Measurements from ENCODE around the gene PAQR9.

Gene PAQR9

GRCh38 chr3:142946861-142947260 lies 16.6 kb downstream of the PAQR9 start:
- Histone ChIP-seq H3K36me3 (ENCODE audit: control insufficient read depth, insufficient read depth, low read length) (no peaks in the 10 kb centered on the region), H3K9me3 (ENCODE audit: control insufficient read depth, insufficient read depth, low read length) (no peaks in the 10 kb centered on the region), H3K27me3 (ENCODE audit: control insufficient read depth, insufficient read depth, low read length) (peaks cover 24% of the 10 kb centered on the region), H3K4me1 (ENCODE audit: control insufficient read depth, insufficient read depth, low read length) (no peaks in the 10 kb centered on the region), H3K4me3 (ENCODE audit: low read depth, low read length) (peak overlapping the region; percentile 38), H3K9ac (ENCODE audit: low read depth, low read length) (no peak overlapping the region)

- Histone ChIP-seq H3K4me3 (ENCODE audit: low read depth, low read length) (no peak overlapping the region), H3K4me1 (ENCODE audit: control insufficient read depth, insufficient read depth, low read length) (no peaks in the 10 kb centered on the region), H3K36me3 (ENCODE audit: control insufficient read depth, insufficient read depth, low read length) (no peaks in the 10 kb centered on the region), H3K9me3 (ENCODE audit: control insufficient read depth, insufficient read depth, low read length) (no peaks in the 10 kb centered on the region), H3K27me3 (ENCODE audit: control insufficient read depth, insufficient read depth, low read length) (peaks cover 22% of the 10 kb centered on the region), H3K9ac (ENCODE audit: low read depth, low read length) (no peak overlapping the region)
These were observed 18.5 kb downstream of the PAQR9 start for GRCh38 chr3:142945023-142945422.

GRCh38 chr3:142944342-142944741 lies 19.1 kb downstream of the PAQR9 start:
- Histone ChIP-seq H3K27me3 (ENCODE audit: control insufficient read depth, insufficient read depth, low read length) (peaks cover 22% of the 10 kb centered on the region), H3K4me1 (ENCODE audit: control insufficient read depth, insufficient read depth, low read length) (no peaks in the 10 kb centered on the region), H3K36me3 (ENCODE audit: control insufficient read depth, insufficient read depth, low read length) (no peaks in the 10 kb centered on the region), H3K9me3 (ENCODE audit: control insufficient read depth, insufficient read depth, low read length) (no peaks in the 10 kb centered on the region), H3K9ac (ENCODE audit: low read depth, low read length) (no peak overlapping the region), H3K4me3 (ENCODE audit: low read depth, low read length) (no peak overlapping the region)

- no peak overlapping the region for H3K9ac ChIP-seq (ENCODE audit: low read depth, low read length)
- no peaks in the 10 kb centered on the region for H3K4me1 ChIP-seq (ENCODE audit: control insufficient read depth, insufficient read depth, low read length)
- H3K9me3 ChIP-seq (ENCODE audit: control insufficient read depth, insufficient read depth, low read length): no peaks in the 10 kb centered on the region
- H3K27me3 ChIP-seq (ENCODE audit: control insufficient read depth, insufficient read depth, low read length): peaks cover 22% of the 10 kb centered on the region
- H3K36me3 ChIP-seq (ENCODE audit: control insufficient read depth, insufficient read depth, low read length): no peaks in the 10 kb centered on the region
- no peak overlapping the region for H3K4me3 ChIP-seq (ENCODE audit: low read depth, low read length)
These were observed 19.6 kb downstream of the PAQR9 start for GRCh38 chr3:142943870-142944269.

GRCh38 chr3:142943349-142943748 lies 20.1 kb downstream of the PAQR9 start:
- Histone ChIP-seq H3K9ac (ENCODE audit: low read depth, low read length) (no peak overlapping the region), H3K4me3 (ENCODE audit: low read depth, low read length) (no peak overlapping the region), H3K27me3 (ENCODE audit: control insufficient read depth, insufficient read depth, low read length) (peaks cover 22% of the 10 kb centered on the region), H3K9me3 (ENCODE audit: control insufficient read depth, insufficient read depth, low read length) (no peaks in the 10 kb centered on the region), H3K36me3 (ENCODE audit: control insufficient read depth, insufficient read depth, low read length) (no peaks in the 10 kb centered on the region), H3K4me1 (ENCODE audit: control insufficient read depth, insufficient read depth, low read length) (no peaks in the 10 kb centered on the region)

- H3K9ac ChIP-seq (ENCODE audit: low read depth, low read length): no peak overlapping the region
- no peak overlapping the region for H3K4me3 ChIP-seq (ENCODE audit: low read depth, low read length)
- peaks cover 8% of the 10 kb centered on the region for H3K27me3 ChIP-seq (ENCODE audit: control insufficient read depth, insufficient read depth, low read length)
- H3K36me3 ChIP-seq (ENCODE audit: control insufficient read depth, insufficient read depth, low read length): no peaks in the 10 kb centered on the region
- H3K9me3 ChIP-seq (ENCODE audit: control insufficient read depth, insufficient read depth, low read length): no peaks in the 10 kb centered on the region
- H3K4me1 ChIP-seq (ENCODE audit: control insufficient read depth, insufficient read depth, low read length): no peaks in the 10 kb centered on the region
These were observed 21.9 kb downstream of the PAQR9 start for GRCh38 chr3:142941373-142942123.

- H3K9me3 ChIP-seq (ENCODE audit: control insufficient read depth, insufficient read depth, low read length): no peaks in the 10 kb centered on the region
- H3K4me1 ChIP-seq (ENCODE audit: control insufficient read depth, insufficient read depth, low read length): no peaks in the 10 kb centered on the region
- H3K27me3 ChIP-seq (ENCODE audit: control insufficient read depth, insufficient read depth, low read length): no peaks in the 10 kb centered on the region
- no peak overlapping the region for H3K9ac ChIP-seq (ENCODE audit: low read depth, low read length)
- no peaks in the 10 kb centered on the region for H3K36me3 ChIP-seq (ENCODE audit: control insufficient read depth, insufficient read depth, low read length)
- H3K4me3 ChIP-seq (ENCODE audit: low read depth, low read length): no peak overlapping the region
These were observed 23.0 kb downstream of the PAQR9 start for GRCh38 chr3:142940472-142940871.

GRCh38 chr3:142940000-142940399 lies 23.5 kb downstream of the PAQR9 start:
- Histone ChIP-seq H3K9me3 (ENCODE audit: control insufficient read depth, insufficient read depth, low read length) (no peaks in the 10 kb centered on the region), H3K9ac (ENCODE audit: low read depth, low read length) (no peak overlapping the region), H3K4me1 (ENCODE audit: control insufficient read depth, insufficient read depth, low read length) (no peaks in the 10 kb centered on the region), H3K4me3 (ENCODE audit: low read depth, low read length) (no peak overlapping the region), H3K36me3 (ENCODE audit: control insufficient read depth, insufficient read depth, low read length) (no peaks in the 10 kb centered on the region), H3K27me3 (ENCODE audit: control insufficient read depth, insufficient read depth, low read length) (no peaks in the 10 kb centered on the region)

- Histone ChIP-seq H3K9ac (ENCODE audit: low read depth, low read length) (no peak overlapping the region), H3K27me3 (ENCODE audit: control insufficient read depth, insufficient read depth, low read length) (no peaks in the 10 kb centered on the region), H3K4me3 (ENCODE audit: low read depth, low read length) (no peak overlapping the region), H3K36me3 (ENCODE audit: control insufficient read depth, insufficient read depth, low read length) (no peaks in the 10 kb centered on the region), H3K4me1 (ENCODE audit: control insufficient read depth, insufficient read depth, low read length) (no peaks in the 10 kb centered on the region), H3K9me3 (ENCODE audit: control insufficient read depth, insufficient read depth, low read length) (no peaks in the 10 kb centered on the region)
These were observed 27.5 kb downstream of the PAQR9 start for GRCh38 chr3:142935963-142936362.

- no peaks in the 10 kb centered on the region for H3K36me3 ChIP-seq (ENCODE audit: control insufficient read depth, insufficient read depth, low read length)
- H3K4me1 ChIP-seq (ENCODE audit: control insufficient read depth, insufficient read depth, low read length): no peaks in the 10 kb centered on the region
- no peaks in the 10 kb centered on the region for H3K9me3 ChIP-seq (ENCODE audit: control insufficient read depth, insufficient read depth, low read length)
- H3K27me3 ChIP-seq (ENCODE audit: control insufficient read depth, insufficient read depth, low read length): no peaks in the 10 kb centered on the region
- no peak overlapping the region for H3K9ac ChIP-seq (ENCODE audit: low read depth, low read length)
- no peak overlapping the region for H3K4me3 ChIP-seq (ENCODE audit: low read depth, low read length)
These were observed 28.6 kb downstream of the PAQR9 start for GRCh38 chr3:142934887-142935269.

GRCh38 chr3:142934128-142934886 lies 29.2 kb downstream of the PAQR9 start:
- Histone ChIP-seq H3K4me1 (ENCODE audit: control insufficient read depth, insufficient read depth, low read length) (no peaks in the 10 kb centered on the region), H3K36me3 (ENCODE audit: control insufficient read depth, insufficient read depth, low read length) (no peaks in the 10 kb centered on the region), H3K27me3 (ENCODE audit: control insufficient read depth, insufficient read depth, low read length) (no peaks in the 10 kb centered on the region), H3K9ac (ENCODE audit: low read depth, low read length) (no peak overlapping the region), H3K4me3 (ENCODE audit: low read depth, low read length) (no peak overlapping the region), H3K9me3 (ENCODE audit: control insufficient read depth, insufficient read depth, low read length) (no peaks in the 10 kb centered on the region)

- no peak overlapping the region for H3K4me3 ChIP-seq (ENCODE audit: low read depth, low read length)
- H3K9ac ChIP-seq (ENCODE audit: low read depth, low read length): no peak overlapping the region
- H3K27me3 ChIP-seq (ENCODE audit: control insufficient read depth, insufficient read depth, low read length): no peaks in the 10 kb centered on the region
- no peaks in the 10 kb centered on the region for H3K9me3 ChIP-seq (ENCODE audit: control insufficient read depth, insufficient read depth, low read length)
- no peaks in the 10 kb centered on the region for H3K4me1 ChIP-seq (ENCODE audit: control insufficient read depth, insufficient read depth, low read length)
- no peaks in the 10 kb centered on the region for H3K36me3 ChIP-seq (ENCODE audit: control insufficient read depth, insufficient read depth, low read length)
These were observed 32.3 kb downstream of the PAQR9 start for GRCh38 chr3:142931222-142931621.
